Measurements from ENCODE around the gene KCNQ1. TPM values are rescaled to one million over a fixed set of nuclear protein-coding genes. Genes with fewer than 3 reads are reported as not detected.
A peak's percentile ranks its signal among the peaks of the same experiment; 100 is the strongest.

KCNQ1 gene
- total and polyA plus RNA-seq, 7 experiments from 2014 or later = 14.7 to 46.4 (median 36.9) TPM

DNA sequence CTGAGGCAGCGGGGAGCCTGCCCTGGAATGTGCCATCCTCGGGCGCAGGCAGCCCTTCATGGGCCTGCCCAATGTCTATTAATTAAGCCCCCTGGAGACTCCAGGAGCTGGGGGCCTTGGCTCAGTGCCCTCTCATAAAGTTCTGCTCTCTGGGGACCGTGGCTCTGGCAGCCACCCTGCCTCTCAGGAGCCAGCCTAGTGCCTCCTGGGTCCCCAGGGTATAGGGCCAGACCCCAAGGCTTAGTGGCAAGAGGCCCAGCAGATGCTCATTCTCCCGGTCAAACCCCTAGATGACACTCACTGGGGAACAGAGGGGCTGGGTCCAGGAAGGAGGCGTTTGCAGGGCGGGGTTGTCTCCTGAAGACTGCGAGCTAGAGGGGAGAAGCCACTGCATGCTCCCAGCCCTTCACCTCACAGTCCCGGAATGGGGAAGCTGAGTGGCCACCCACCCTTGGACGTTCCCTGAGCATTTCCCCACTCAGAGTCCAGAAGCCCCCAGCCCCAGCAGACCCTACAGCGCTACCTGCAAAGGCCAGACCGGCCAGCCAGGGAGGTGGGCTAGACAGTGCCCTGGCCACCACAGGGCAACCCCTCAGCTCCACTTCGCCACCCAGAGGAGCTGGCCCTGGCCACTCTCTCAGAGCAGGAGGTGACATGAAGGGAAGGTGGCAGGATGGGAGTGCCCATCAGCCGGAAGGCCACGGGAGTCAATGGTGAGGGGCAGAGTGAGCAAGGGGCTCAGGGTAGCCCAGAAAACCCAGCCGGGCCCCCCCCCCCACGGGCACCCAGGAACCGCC lies 357.8 kb downstream of the KCNQ1 start:
- peaks cover 0 to 14% (median 0%) of the 10 kb centered on the region in 3 experiments for H3K36me3 ChIP-seq (ENCODE audit: control insufficient read depth in 2 of 3, insufficient read depth in 3 of 3, low read length in 3 of 3)
- intact Hi-C loops (cut with micrococcal nuclease) = no loop called here
- Mint-ChIP-seq H3K4me3 (no peak overlapping the region), H3K36me3 (peaks cover 0 to 34% (median 12%) of the 10 kb centered on the region in 5 donors), H3K27me3 (no peaks in the 10 kb centered on the region), H3K9me3 (peaks cover 0 to 2% (median 0%) of the 10 kb centered on the region in 11 donors), H3K4me1 (peaks cover 0 to 13% (median 7%) of the 10 kb centered on the region in 7 donors), H3K27ac (no peak overlapping the region)
- ATAC-seq (no peak), DNase-seq (no peak)
- no peaks in the 10 kb centered on the region for H3K4me1 ChIP-seq (ENCODE audit: control insufficient read depth in 2 of 2, insufficient read depth in 2 of 2, low read length in 2 of 2)
- no peaks in the 10 kb centered on the region for H3K27me3 ChIP-seq (ENCODE audit: control insufficient read depth in 2 of 2, insufficient read depth in 2 of 2, low read length in 2 of 2)
- no peaks in the 10 kb centered on the region for H3K9me3 ChIP-seq (ENCODE audit: control insufficient read depth in 2 of 3, low read length in 3 of 3)
- CTCF ChIA-PET = no interaction called here
- no peak overlapping the region for H3K4me3 ChIP-seq (ENCODE audit: low read length)
- H3K27ac ChIP-seq (ENCODE audit: low read depth, low read length) = no peak overlapping the region
- POLR2A ChIA-PET = interaction anchor here (0.5 kb wide), 1 partner anchor 497 kb away, joined by 3 read pairs; no protein-coding TSS in a partner anchor

DNA sequence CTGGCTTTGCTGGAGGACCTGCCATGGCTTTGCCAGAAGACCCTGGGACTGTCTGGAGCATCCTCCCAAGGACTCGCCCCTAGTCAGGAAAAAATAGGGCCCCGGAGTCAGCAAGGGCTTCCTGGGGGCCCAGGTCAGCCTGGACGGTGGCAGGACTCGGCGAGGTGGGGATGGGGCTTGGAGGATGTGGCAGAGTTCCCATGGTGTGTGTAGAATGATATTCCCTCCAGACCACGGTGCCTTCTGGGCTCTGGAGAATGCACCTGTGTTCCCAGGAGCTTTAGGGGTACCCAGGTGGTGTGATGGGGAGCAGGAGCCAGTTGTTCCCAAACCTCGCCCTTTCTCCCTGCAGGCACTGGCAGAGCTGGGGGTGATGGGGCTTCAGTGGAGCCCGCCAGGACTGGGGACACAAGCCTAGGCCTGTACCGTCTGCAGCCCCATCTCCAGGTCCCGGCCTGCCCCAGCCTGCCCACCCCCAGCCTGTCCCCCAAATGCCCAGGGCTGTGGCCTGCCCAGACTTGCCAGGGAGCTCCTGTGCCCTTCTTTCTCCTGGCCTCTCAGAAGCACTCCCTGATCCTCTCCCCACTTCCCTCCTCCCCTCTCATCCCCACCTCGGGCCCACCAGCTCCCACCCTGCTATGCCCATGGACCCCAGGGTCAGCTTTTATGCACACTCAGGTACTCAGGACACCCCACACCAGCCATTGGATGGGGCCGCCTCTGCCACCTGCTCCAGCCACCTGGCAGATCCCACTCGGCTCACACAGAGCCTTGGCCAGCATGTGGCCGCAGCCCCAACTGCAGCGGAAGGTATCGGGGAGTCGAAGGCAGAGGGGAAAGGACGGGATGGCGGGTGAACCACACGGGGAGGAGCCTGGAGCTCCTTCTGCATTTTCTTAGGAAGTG lies 358.6 kb downstream of the KCNQ1 start:
- Mint-ChIP-seq H3K36me3 (peaks cover 0 to 33% (median 15%) of the 10 kb centered on the region in 5 donors), H3K4me1 (peaks cover 0 to 17% (median 7%) of the 10 kb centered on the region in 7 donors), H3K4me3 (no peak overlapping the region), H3K27me3 (no peaks in the 10 kb centered on the region), H3K27ac (no peak overlapping the region), H3K9me3 (peaks cover 0 to 2% (median 0%) of the 10 kb centered on the region in 11 donors)
- H3K27ac ChIP-seq (ENCODE audit: low read depth, low read length) = no peak overlapping the region
- H3K4me3 ChIP-seq (ENCODE audit: low read length) = no peak overlapping the region
- CTCF ChIA-PET = no interaction called here
- no peaks in the 10 kb centered on the region for H3K27me3 ChIP-seq (ENCODE audit: control insufficient read depth in 2 of 2, insufficient read depth in 2 of 2, low read length in 2 of 2)
- H3K4me1 ChIP-seq (ENCODE audit: control insufficient read depth in 2 of 2, insufficient read depth in 2 of 2, low read length in 2 of 2) = no peaks in the 10 kb centered on the region
- H3K9me3 ChIP-seq (ENCODE audit: control insufficient read depth in 2 of 3, low read length in 3 of 3) = no peaks in the 10 kb centered on the region
- DNase-seq (no peak), ATAC-seq (no peak)
- intact Hi-C loops (cut with micrococcal nuclease) = no loop called here
- POLR2A ChIA-PET = no interaction called here
- H3K36me3 ChIP-seq (ENCODE audit: control insufficient read depth in 2 of 3, insufficient read depth in 3 of 3, low read length in 3 of 3) = peaks cover 0 to 14% (median 0%) of the 10 kb centered on the region in 3 experiments

DNA sequence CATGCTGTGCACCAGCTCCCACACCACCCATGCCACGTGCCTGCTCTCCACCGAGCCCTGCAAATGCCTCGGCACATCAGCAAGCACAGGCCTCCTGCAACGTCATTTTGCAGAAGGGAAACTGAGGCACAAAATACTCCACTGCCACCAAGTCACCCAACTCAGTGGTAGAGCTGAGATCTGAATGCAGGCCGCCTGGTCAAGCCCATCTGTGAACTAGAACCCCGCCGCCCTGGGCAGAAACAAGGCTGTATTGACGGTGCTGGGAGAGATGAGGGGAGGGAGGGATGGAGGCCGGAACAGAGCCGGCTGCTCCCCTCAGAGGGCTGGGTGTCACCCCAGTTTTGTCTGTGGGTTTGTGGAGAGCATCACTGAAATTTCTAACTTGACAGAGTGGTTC lies 359.4 kb downstream of the KCNQ1 start:
- Histone ChIP-seq H3K4me3 (ENCODE audit: low read length) (no peak overlapping the region), H3K27me3 (ENCODE audit: control insufficient read depth in 2 of 2, insufficient read depth in 2 of 2, low read length in 2 of 2) (no peaks in the 10 kb centered on the region), H3K4me1 (ENCODE audit: control insufficient read depth in 2 of 2, insufficient read depth in 2 of 2, low read length in 2 of 2) (no peaks in the 10 kb centered on the region), H3K9me3 (ENCODE audit: control insufficient read depth in 2 of 3, low read length in 3 of 3) (no peaks in the 10 kb centered on the region), H3K36me3 (ENCODE audit: control insufficient read depth in 2 of 3, insufficient read depth in 3 of 3, low read length in 3 of 3) (peaks cover 0 to 13% (median 0%) of the 10 kb centered on the region in 3 experiments), H3K27ac (ENCODE audit: low read depth, low read length) (no peak overlapping the region)
- ChIA-PET CTCF (no interaction called here), POLR2A (no interaction called here)
- Mint-ChIP-seq H3K36me3 (peaks cover 0 to 32% (median 11%) of the 10 kb centered on the region in 5 donors), H3K4me1 (peaks cover 0 to 15% (median 9%) of the 10 kb centered on the region in 7 donors), H3K27ac (no peak overlapping the region), H3K27me3 (no peaks in the 10 kb centered on the region), H3K4me3 (no peak overlapping the region), H3K9me3 (peaks cover 0 to 2% (median 0%) of the 10 kb centered on the region in 11 donors)
- DNase-seq = peak in 1 of 9 donors; percentile 4
- intact Hi-C loops (cut with micrococcal nuclease) = no loop called here
- no peak for ATAC-seq

DNA sequence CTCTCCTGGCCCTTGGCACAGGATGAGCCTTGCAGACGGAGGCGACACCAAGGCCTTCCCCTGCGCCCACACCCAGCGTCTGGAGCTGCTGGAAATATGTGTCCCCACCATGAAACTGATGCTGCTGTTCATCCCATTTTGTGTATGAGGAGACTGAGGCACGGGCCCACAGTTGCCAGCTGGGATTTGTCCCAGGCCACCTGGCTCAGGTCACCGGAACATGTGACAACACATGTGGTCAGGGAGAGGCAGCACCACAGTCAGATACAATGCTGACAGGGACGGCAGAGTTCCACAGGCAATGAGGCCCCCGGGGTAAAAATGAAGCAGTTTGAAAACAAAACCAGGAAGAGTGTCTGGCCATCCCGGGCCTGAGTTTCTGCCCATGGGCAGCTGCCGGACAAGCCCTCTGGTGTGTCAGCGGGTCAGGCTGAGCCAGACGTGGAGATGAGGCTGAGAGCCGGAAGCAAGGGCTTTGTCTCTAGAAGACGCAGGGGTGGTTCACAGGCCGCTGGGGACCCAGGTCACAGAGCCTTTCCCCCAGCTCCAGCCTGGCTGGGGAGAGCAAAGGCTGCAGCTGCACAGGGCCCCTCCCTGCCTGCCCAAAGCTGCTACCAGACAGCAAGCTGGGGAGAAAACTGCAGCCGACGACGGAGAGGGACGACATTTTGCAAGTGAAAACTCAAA lies 360.0 kb downstream of the KCNQ1 start:
- Histone ChIP-seq H3K4me3 (ENCODE audit: low read length) (no peak overlapping the region), H3K4me1 (ENCODE audit: control insufficient read depth in 2 of 2, insufficient read depth in 2 of 2, low read length in 2 of 2) (no peaks in the 10 kb centered on the region), H3K27me3 (ENCODE audit: control insufficient read depth in 2 of 2, insufficient read depth in 2 of 2, low read length in 2 of 2) (no peaks in the 10 kb centered on the region), H3K36me3 (ENCODE audit: control insufficient read depth in 2 of 3, insufficient read depth in 3 of 3, low read length in 3 of 3) (peaks cover 0 to 8% (median 0%) of the 10 kb centered on the region in 3 experiments), H3K27ac (ENCODE audit: low read depth, low read length) (no peak overlapping the region), H3K9me3 (ENCODE audit: control insufficient read depth in 2 of 3, low read length in 3 of 3) (no peaks in the 10 kb centered on the region)
- DNase-seq = peak in 1 of 9 donors; percentile 7
- Mint-ChIP-seq H3K4me1 (peaks cover 0 to 18% (median 15%) of the 10 kb centered on the region in 7 donors), H3K4me3 (no peak overlapping the region), H3K36me3 (peaks cover 0 to 34% (median 13%) of the 10 kb centered on the region in 5 donors), H3K27me3 (no peaks in the 10 kb centered on the region), H3K27ac (no peak overlapping the region), H3K9me3 (peaks cover 0 to 2% (median 0%) of the 10 kb centered on the region in 11 donors)
- ATAC-seq = no peak
- CTCF ChIA-PET = no interaction called here
- intact Hi-C loops (cut with micrococcal nuclease) = no loop called here
- POLR2A ChIA-PET = no interaction called here

DNA sequence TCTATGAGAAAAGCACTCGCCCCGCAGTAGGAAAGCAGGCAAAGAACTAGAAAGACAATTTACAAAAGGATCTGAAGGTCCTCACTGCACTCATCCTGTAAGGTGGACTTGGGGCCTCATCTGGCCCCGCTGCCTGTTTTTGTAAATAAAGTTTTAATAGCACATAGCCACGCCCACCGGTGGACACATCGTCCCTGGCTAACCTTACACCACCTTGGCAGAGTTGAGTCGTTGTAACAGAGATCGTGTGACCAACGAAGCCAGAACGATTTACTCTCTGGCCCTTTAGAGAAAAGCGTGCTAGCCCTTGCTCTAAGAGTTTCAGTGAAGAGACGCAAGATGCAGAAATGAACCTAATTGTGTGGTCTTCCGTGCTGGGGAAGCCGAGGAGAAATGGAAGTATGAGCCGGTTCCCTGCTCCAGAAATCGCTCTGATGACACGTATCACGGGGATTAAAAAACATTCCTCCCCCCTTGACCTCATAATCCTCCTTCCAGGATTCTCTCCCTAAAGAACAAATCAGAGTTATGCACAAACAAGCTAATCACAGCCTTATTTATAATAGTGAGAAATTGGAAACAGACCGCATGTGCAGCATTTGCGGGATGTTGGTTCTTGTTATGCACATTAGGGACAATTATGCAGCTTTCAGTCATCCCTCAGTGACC lies 360.7 kb downstream of the KCNQ1 start:
- Histone ChIP-seq H3K36me3 (ENCODE audit: control insufficient read depth in 2 of 3, insufficient read depth in 3 of 3, low read length in 3 of 3) (peaks cover 0 to 8% (median 0%) of the 10 kb centered on the region in 3 experiments), H3K27me3 (ENCODE audit: control insufficient read depth in 2 of 2, insufficient read depth in 2 of 2, low read length in 2 of 2) (no peaks in the 10 kb centered on the region), H3K9me3 (ENCODE audit: control insufficient read depth in 2 of 3, low read length in 3 of 3) (no peaks in the 10 kb centered on the region), H3K27ac (ENCODE audit: low read depth, low read length) (no peak overlapping the region), H3K4me1 (ENCODE audit: control insufficient read depth in 2 of 2, insufficient read depth in 2 of 2, low read length in 2 of 2) (no peaks in the 10 kb centered on the region), H3K4me3 (ENCODE audit: low read length) (no peak overlapping the region)
- intact Hi-C loops (cut with micrococcal nuclease) = no loop called here
- H3K9me3 Mint-ChIP-seq = peaks cover 0 to 2% (median 0%) of the 10 kb centered on the region in 11 donors
- H3K36me3 Mint-ChIP-seq = peaks cover 0 to 41% (median 19%) of the 10 kb centered on the region in 5 donors
- DNase-seq (peak in 1 of 9 donors; percentile 12), ATAC-seq (no peak)
- no peak overlapping the region for H3K4me3 Mint-ChIP-seq
- POLR2A ChIA-PET = no interaction called here
- peaks cover 0 to 25% (median 20%) of the 10 kb centered on the region in 7 donors for H3K4me1 Mint-ChIP-seq
- no peak overlapping the region for H3K27ac Mint-ChIP-seq
- H3K27me3 Mint-ChIP-seq = no peaks in the 10 kb centered on the region
- CTCF ChIA-PET = no interaction called here

Data from naive thymus-derived CD4-positive, alpha-beta T cell (primary cell).